Activated naive CD4-positive, alpha-beta T cell treated with Interleukin-2 at 50 U/mL for 16 hours (primary cell): ENCODE measurements around the gene ZNF630.
"Not testable (repeated sequence)": the region's sequence is repeated elsewhere in the genome, so short reads cannot be mapped to it uniquely, and the experiment has no call there.

Experiments used
- DNase-seq: peaks from one replicate; pipeline ENCODE4 v3.0.0-alpha.2; 2020

Gene ZNF630

GRCh38 chrX:48071064-48071985, at the start of gene ZNF630:
ZNF630 (minus strand) TSS chrX:48071640; CDS start chrX:48066886, 4,754 bp downstream.
- DNase-seq, result peak; percentile 61

DNA sequence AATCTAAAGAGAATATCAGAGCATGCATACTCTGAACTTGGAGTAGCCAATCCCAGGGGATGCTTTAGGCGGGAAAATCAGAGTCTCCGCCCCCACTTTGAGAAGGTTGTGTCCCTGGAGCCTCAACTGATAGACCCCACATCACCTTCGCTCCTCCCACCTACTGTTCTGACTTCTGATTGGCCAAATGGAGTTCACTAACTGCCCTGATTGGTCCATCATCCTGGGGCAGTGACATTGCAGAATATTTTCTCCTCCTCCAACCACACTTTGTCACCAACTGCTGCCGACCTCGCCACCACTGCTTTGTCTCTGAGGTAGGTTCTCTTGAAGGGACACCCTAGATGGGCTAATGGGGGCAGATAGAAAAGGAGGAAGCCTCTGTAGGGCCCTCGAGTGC, 36.3 kb upstream of the ZNF630 start:
- DNase-seq, result no peak

DNA sequence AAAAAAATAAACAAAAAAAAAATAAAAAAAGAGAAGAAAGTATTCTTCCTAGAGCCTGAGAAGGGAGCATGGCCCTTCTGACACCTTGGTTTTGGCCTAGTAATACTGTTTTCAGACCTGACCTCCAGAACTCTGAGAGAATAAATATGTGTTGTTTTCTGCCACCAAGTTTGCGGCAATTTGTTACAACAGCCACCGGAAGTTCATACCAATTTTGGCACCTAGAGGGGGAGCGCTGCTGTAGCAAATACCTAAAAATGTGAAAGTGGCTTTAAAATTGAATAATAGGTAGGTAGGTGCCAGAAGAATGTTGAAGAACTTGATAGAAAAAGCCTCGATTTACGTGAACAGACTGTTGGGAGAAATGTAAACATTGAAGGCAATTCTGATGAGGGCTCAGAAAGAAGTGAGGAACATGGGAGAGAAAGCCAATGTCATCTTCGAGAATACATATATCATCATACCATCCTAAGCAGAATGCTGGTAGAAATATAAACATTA, 31.5 kb upstream of the ZNF630 start:
- no peak for DNase-seq

DNA sequence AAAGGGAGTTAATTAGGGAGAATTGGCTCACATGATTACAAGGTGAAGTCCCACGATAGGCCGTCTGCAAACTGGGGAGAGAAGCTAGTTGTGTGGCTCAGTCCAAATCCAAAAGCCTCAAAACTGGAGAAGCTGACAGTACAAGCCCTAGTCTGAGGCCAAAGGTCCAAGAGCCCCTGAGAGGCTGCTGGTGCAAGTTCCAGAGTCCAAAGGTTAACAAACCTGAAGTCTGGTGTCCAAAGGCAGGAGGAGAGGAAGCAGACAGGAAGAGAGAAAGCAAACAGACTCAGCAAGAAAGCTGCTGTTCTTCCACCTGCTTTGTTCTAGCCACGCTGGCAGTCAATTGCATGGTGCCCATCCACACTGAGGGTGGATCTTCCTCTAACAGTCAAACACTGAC, 30.0 kb upstream of the ZNF630 start:
- DNase-seq, result no peak

DNA sequence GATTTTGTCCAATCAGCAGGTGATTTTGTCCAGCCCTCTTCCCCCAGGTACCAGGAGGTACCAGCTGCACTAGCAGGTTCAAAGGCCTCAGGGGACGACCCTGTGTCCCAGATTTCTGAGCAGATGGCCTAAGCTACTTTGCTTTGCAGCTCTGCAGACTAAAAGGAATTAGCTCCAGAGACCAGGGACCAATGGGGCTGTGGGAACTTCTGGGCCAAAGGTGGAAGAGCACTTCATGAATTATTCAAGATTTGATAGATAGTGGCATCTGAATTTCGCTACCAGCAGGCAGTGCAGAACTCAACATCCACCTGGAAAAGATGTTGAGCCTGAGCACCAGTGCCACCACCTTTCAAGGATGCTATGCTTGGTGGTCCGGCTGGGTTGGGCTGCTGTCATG, 21.1 kb upstream of the ZNF630 start:
- not testable (repeated sequence) for DNase-seq

DNA sequence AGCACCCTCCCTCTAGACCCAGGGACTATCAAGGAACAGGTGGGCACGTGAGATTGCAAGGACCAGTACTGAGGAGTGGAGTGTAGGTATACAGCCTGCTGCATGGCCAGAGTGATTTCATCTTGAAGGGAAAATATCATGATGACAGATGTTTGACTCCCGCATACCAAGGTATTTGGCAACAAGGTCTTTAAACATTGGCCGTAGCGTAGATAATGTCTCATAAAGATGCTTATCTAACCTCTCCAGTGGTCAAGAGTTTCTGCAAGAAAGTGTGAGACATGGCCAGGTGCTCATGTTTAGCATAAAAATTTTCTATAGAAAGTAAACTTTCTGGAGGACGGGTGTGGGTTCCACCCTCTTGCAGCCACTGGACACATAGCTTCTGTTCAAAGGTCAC, 18.7 kb upstream of the ZNF630 start:
- no peak for DNase-seq

- DNase-seq, result no peak
Observed at GRCh38 chrX:48086082-48086481, 14.6 kb upstream of the ZNF630 start.

- DNase-seq, result no peak
Observed at GRCh38 chrX:48083706-48084105, 12.3 kb upstream of the ZNF630 start.

GRCh38 chrX:48083212-48083611, 11.8 kb upstream of the ZNF630 start:
- peak; percentile 45 for DNase-seq

- DNase-seq, result no peak
Observed at GRCh38 chrX:48076343-48076742, 4.9 kb upstream of the ZNF630 start.

GRCh38 chrX:48071986-48072605, 656 bp upstream of the ZNF630 start:
- no peak for DNase-seq

DNA sequence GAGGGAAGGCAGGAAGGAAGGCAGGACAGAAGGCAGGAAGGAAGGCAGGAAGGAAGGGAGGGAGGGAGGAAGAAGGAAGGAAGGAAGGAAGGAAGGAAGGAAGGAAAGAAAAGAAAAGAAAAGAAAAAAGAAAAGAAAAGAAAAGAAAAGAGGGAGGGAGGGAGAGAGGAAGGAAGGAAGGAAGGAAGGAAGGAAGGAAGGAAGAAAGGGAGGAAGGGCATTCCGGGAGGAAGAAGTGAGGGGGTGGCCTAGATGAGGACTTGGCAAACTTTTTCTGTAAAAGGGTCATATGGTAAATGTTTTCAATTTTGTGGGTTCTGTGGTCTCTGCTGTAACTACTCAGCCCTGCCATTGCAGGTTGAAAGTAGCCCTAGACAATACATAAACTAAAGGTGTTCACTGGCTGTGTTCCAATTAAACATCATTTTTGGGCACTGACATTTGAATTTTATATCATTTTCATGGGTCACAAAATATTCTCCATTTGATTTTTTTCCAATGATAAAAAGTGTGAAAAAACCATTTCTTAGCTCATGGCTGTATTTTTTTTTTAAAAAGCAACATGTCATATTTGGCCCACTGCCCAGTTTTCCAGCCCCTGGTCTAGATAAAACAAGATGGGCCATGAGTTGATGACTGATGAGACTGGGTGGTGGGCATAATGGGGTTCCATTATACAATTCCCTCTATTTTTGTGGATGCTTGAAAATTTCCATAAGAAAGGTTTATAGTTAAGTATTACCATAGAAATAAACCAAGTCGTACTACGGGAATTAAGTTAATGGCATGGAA, 3.1 kb downstream of the ZNF630 start:
- no peak for DNase-seq

DNA sequence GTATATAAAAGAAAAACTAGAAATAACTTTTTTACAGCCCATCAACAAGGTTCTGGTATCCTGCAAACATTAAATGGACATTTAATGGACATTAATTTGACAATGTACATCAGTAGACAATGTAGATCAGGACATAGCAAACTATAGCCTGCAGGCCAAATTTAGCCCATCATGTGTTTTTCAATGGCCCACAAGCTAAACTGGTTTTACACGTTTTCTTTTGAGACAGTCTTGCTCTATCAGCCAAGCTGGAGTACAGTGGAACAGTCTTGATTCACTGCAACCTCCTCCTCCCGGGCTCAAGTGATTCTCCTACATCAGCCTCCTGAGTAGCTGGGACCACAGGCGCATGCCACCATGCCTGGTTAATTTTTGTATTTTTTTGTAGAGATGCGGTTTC, 7.2 kb downstream of the ZNF630 start:
- DNase-seq, result no peak

DNA sequence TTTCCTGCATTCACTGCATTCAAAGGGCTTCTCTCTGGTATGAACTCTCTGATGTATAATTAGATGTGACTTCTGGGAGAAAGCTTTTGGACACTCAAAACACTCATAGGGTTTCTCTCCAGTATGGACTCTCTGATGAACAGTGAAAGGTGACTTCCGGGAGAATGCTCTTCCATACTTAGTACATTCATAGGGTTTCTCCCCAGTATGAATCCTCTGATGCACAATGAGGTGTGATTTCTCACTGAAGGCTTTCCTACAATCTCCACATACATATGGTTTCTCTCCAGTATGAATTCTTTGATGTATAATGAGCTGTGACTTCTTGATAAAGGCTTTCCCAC, 12.2 kb downstream of the ZNF630 start:
- no peak for DNase-seq

DNA sequence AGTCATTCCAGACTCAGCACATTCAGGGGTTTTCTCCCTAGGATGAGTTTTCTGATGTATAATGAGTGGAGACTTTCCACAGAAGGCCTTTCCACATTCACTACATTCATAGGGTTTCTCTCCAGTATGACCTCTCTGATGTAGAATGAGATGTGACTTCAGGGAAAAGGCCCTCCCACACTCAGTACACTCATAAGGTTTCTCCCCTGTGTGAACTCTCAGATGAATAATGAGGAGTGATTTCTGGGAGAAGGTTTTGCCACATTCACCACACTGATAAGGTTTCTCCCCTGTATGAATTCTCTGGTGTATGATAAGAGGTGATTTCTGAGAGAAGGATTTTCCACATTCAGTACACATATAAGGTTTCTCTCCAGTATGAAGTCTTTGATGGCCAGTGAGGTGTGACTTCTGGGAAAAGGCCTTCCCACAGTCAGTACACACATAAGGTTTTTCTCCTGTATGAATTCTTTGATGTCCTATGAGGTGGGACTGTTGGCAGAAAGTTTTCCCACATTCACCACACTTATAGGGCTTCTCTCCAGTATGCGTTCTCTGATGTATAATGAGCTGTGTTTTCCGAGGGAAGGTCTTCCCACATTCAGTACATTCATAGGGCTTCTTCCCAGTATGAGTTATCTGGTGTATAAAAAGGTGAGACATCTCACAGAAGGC, 12.7 kb downstream of the ZNF630 start:
- DNase-seq, result no peak

GRCh38 chrX:48046846-48047245, 24.6 kb downstream of the ZNF630 start:
- DNase-seq, result no peak

- DNase-seq, result no peak
Observed at GRCh38 chrX:48045410-48046311, 25.8 kb downstream of the ZNF630 start.

- DNase-seq, result no peak
Observed at GRCh38 chrX:48043056-48043455, 28.4 kb downstream of the ZNF630 start.

DNA sequence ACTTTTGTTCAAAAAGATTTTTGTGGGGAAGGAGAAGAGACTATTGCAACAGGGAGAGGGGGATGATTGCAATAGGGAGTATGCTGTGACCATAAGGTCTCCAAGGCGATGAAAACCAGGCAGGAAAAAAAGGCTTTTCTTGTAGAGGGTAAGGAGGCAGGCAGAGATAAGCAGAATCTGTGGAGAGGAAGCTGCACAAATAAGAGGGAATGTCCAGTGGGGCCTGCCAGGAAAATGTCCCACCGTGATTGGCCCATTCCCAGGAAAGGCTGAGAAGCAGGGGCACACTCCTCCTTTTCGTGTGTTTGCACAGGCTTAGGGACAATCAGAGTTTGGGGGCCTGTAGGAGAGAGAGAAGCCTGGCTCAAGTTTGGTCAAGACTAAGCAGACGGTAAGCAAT, 35.5 kb downstream of the ZNF630 start:
- no peak for DNase-seq

- DNase-seq, result not testable (repeated sequence)
Observed at GRCh38 chrX:48030641-48031173, 40.7 kb downstream of the ZNF630 start.

GRCh38 chrX:48030237-48030636, 41.2 kb downstream of the ZNF630 start:
- no peak for DNase-seq
